ENCODE measurements around the gene VENTX. TPM values are rescaled to one million over a fixed set of nuclear protein-coding genes. Genes with fewer than 3 reads are reported as not detected.

VENTX gene
- total and polyA plus RNA-seq, 2 donors (not counting 3 experiments of a cell fraction or from before 2014, with no cell fraction given) = not detected

- peaks cover 5 to 10% of the 10 kb centered on the region in 2 experiments for H3K27me3 ChIP-seq (ENCODE audit: control insufficient read depth in 2 of 2, insufficient read depth in 2 of 2, low read length in 2 of 2)
- FAIRE-seq (no peak), DNase-seq (ENCODE audit: low read depth, low spot score) (no peak)
- H2AFZ ChIP-seq (ENCODE audit: low read depth, low read length) = no peak overlapping the region
- no peak overlapping the region for H3K4me2 ChIP-seq (ENCODE audit: insufficient read depth, low read length)
- H3K9ac ChIP-seq (replicated peaks; ENCODE audit: extremely low read depth, insufficient read depth, low read length) = no peak overlapping the region
- no peak overlapping the region for H3K4me3 ChIP-seq (replicated peaks in 1 of 3; ENCODE audit: insufficient read depth in 1 of 3, low read depth in 1 of 3, low read length in 3 of 3)
- H3K79me2 ChIP-seq (ENCODE audit: control insufficient read depth, insufficient read depth, low read length) = no peaks in the 10 kb centered on the region
- no peaks in the 10 kb centered on the region for H4K20me1 ChIP-seq (replicated peaks; ENCODE audit: control insufficient read depth, extremely low read depth, insufficient read depth, low read length)
- no peak for TF ChIP-seq MYC (IDR thresholded peaks at IDR 0.05; ENCODE audit: low read depth, low read length)
- no peak for TF ChIP-seq POLR2AphosphoS5 (IDR thresholded peaks at IDR 0.05; ENCODE audit: insufficient read depth, low read depth, low read length)
- no peak for TF ChIP-seq JUN (IDR thresholded peaks at IDR 0.05; ENCODE audit: borderline replicate concordance, insufficient read depth, insufficient read length, low read depth)
- no peak for TF ChIP-seq CTCF (IDR thresholded peaks at IDR 0.05; ENCODE audit: extremely low read depth in 1 of 2, insufficient read depth in 1 of 2, low read depth in 1 of 2, low read length in 2 of 2)
- TF ChIP-seq POLR2A (IDR thresholded peaks at IDR 0.05; ENCODE audit: low read depth, low read length) = no peak
- no peak for TF ChIP-seq EZH2 (IDR thresholded peaks at IDR 0.05; ENCODE audit: borderline replicate concordance, low read depth, low read length, severe bottlenecking)
- TF ChIP-seq FOS (IDR thresholded peaks at IDR 0.05; ENCODE audit: borderline replicate concordance, insufficient read depth, low read length) = no peak
- TF ChIP-seq GATA2 (IDR thresholded peaks at IDR 0.05; ENCODE audit: insufficient read depth, insufficient read length, low read depth, low read length) = no peak
- no peak for TF ChIP-seq MAX (IDR thresholded peaks at IDR 0.05; ENCODE audit: insufficient read depth, insufficient read length)
- dilution Hi-C loops (cut with MboI; ENCODE audit: extremely low pct_ligation_motif_present, low sequenced_read_pairs) (no loop called here), intact Hi-C loops (cut with micrococcal nuclease) (no loop called here)
- H3K36me3 ChIP-seq (ENCODE audit: control insufficient read depth in 2 of 2, extremely low read depth in 1 of 2, insufficient read depth in 2 of 2, low read length in 2 of 2) = peaks cover 0 to 12% of the 10 kb centered on the region in 2 experiments
- no peak overlapping the region for H3K27ac ChIP-seq (ENCODE audit: insufficient read depth, low read depth, low read length)
- H3K9me3 ChIP-seq (replicated peaks; ENCODE audit: control insufficient read depth, insufficient read depth, low read length) = no peaks in the 10 kb centered on the region
- no peaks in the 10 kb centered on the region for H3K9me1 ChIP-seq (replicated peaks; ENCODE audit: control insufficient read depth, extremely low read depth, insufficient read depth, low read length)
- ChIA-PET POLR2A (no interaction called here), CTCF (interaction anchor here (1.2 to 1.5 kb wide), 2 partner anchors 14 to 315 kb away, joined by 3 to 6 read pairs; no protein-coding TSS in a partner anchor)
- no peaks in the 10 kb centered on the region for H3K4me1 ChIP-seq (ENCODE audit: control insufficient read depth, extremely low read depth, insufficient read depth, low read length)
- no TSS peak for BruUV-seq (replicated peaks)
These were observed 39.8 kb downstream of the VENTX start for GRCh38 chr10:133277277-133277992.

Data from endothelial cell of umbilical vein (primary cell).